Measurements from ENCODE around the gene RAET1E. TPM values are rescaled to one million over a fixed set of nuclear protein-coding genes. Genes with fewer than 3 reads are reported as not detected.

The RAET1E gene, protein sequence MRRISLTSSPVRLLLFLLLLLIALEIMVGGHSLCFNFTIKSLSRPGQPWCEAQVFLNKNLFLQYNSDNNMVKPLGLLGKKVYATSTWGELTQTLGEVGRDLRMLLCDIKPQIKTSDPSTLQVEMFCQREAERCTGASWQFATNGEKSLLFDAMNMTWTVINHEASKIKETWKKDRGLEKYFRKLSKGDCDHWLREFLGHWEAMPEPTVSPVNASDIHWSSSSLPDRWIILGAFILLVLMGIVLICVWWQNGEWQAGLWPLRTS
- 0.43 TPM in 1 of 2 replicates, not detected in the other for total RNA-seq

DNA sequence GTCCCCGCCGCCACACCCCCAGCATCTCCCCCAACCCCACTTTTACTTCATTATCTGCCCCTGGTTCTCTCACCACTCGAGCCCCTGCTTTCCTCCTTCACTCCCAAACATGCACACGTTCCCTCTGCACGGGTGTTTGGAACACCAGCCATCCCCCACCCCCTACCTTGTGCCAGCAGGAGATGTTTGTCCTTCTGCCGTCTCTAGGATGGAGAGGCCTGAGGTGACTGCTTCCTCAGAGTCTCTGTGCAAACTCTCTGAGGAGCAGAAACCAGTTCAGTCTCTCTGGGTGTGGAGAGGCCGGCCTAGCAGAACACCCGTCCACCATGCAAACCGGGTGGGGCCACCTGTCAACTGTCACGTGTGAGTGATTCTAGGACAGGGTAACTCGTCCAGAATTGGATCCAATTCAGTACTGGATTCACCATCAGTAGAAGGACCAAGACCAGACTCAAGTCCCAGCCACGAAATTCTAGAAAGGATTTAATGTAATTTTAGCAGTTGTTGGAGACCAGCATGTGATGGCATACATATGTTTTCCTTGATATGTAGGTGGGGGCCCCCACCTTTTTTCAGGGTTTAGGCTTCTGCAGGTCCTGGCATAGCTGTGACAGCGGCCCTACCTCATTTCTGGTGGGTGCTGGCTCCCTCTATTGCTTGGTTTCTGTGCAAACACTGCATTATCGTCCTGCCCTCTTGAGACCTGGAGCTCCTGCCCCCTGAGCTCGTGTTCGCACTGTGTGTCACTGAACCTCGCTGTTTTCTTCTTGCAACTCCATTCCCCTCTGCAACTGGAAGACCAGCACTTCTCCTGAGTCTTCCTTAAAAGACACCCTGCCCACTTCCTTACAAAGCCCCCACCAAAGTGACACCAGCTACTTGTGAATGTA is at the start of gene RAET1E:
Gene RAET1E, minus strand, starts transcription at position 259 of the 890 bp plus-strand sequence. CDS start 7,212 bp downstream, outside the sequence.

GRCh38 chr6:149941583-149942460 is 43.9 kb upstream of the RAET1E start, which contains the start of gene ULBP2:
Gene ULBP2, plus strand, starts transcription at chr6:149942014. Its CDS starts 59 bp downstream, at chr6:149942073.

GRCh38 chr6:149922642-149923326 is 24.9 kb upstream of the RAET1E start, which contains the start of gene RAET1G:
Gene RAET1G, minus strand, starts transcription at chr6:149923121. Its CDS starts 111 bp downstream, at chr6:149923010.

GRCh38 chr6:149863698-149864577 is 34.0 kb downstream of the RAET1E start, which contains the start of gene LRP11:
Gene LRP11, minus strand, starts transcription at chr6:149864359. Its CDS starts 339 bp downstream, at chr6:149864020.

Other genes with a start within 250 kb of the RAET1E start
- gene KATNA1, start 249.4 kb downstream of the RAET1E start, total RNA-seq: 29.5 and 30.6 TPM in 2 replicates
- gene LATS1, start 180.0 kb downstream of the RAET1E start, total RNA-seq: 34.8 and 35.3 TPM in 2 replicates
- 54.3 and 68.4 TPM in 2 replicates for gene NUP43, start 151.6 kb downstream of the RAET1E start, total RNA-seq
- 179 and 190 TPM in 2 replicates for gene PCMT1, start 148.4 kb downstream of the RAET1E start, total RNA-seq
- 20.6 and 24.7 TPM in 2 replicates for gene LRP11, start 33.8 kb downstream of the RAET1E start, total RNA-seq
- gene RAET1G, start 25.0 kb upstream of the RAET1E start, total RNA-seq: 0.27 and 0.43 TPM in 2 replicates
- gene ULBP2, start 43.9 kb upstream of the RAET1E start, total RNA-seq: 6.5 TPM in 2 replicates
- gene ULBP1, start 65.8 kb upstream of the RAET1E start, total RNA-seq: 0.43 and 1.1 TPM in 2 replicates
- not detected in 2 replicates for gene RAET1L, start 127.4 kb upstream of the RAET1E start, total RNA-seq
- 19.4 and 24.5 TPM in 2 replicates for gene ULBP3, start 171.0 kb upstream of the RAET1E start, total RNA-seq
- not detected in 2 replicates for gene PPP1R14C, start 244.9 kb upstream of the RAET1E start, total RNA-seq

Measured in thoracic aorta endothelial cell (primary cell).